CD4-positive, alpha-beta T cell (primary cell): ENCODE results near the gene BMPR1A. TPM values are rescaled to one million over a fixed set of nuclear protein-coding genes. Genes with fewer than 3 reads are reported as not detected.
A peak's percentile ranks its signal among the peaks of the same experiment; 100 is the strongest.

Experiments used
- ATAC-seq: fragments of 200-7000 bp; cut with Tn5 transposase; one replicate; pipeline ENCODE4 v1.10.0; 2022; ENCODE audit warnings: mild to moderate bottlenecking; ENCODE audit not compliant: poor library complexity
- CTCF ChIA-PET: fragments of 350-600 bp; sonication (Branson Sonifier 250); formaldehyde crosslinking; loops from one replicate; lab custom pipeline; 2021; ENCODE audit warnings: antibody characterized with exemption, inconsistent platforms; lab: Charles Lee
- POLR2A ChIA-PET: fragments of 350-600 bp; sonication (Branson Sonifier 250); formaldehyde crosslinking; loops from one replicate; lab custom pipeline; 2021; ENCODE audit warnings: antibody characterized with exemption, inconsistent platforms; lab: Charles Lee
- DNase-seq, 14 experiments: peaks; one replicate each; pipeline ENCODE4 v3.0.0-alpha.2; 2013 to 2020; ENCODE audit warnings: mixed read lengths in 2 of 14
- H3K27ac ChIP-seq, 2 donors: one replicate each; pipeline versions ENCODE4 v1.5.1 to v1.7.0; 2013; ENCODE audit warnings: low read length in 2 of 2, low read depth in 1 of 2, mild to moderate bottlenecking in 1 of 2
- H3K27me3 ChIP-seq, 2 experiments: 1 replicate in 1 of 2; 2 replicates in 1 of 2; pipeline versions ENCODE4 v1.6.1 to v1.7.0; 2013; ENCODE audit warnings: low read length in 2 of 2, control low read depth in 1 of 2, mild to moderate bottlenecking in 1 of 2, moderate library complexity in 1 of 2; ENCODE audit not compliant: insufficient read depth in 2 of 2, control insufficient read depth in 1 of 2
- H3K36me3 ChIP-seq: one replicate; pipeline ENCODE4 v1.6.1; 2013; ENCODE audit warnings: low read length, control low read depth; ENCODE audit not compliant: insufficient read depth
- H3K4me1 ChIP-seq: one replicate; pipeline ENCODE4 v1.6.1; 2013; ENCODE audit warnings: low read length, control low read depth; ENCODE audit not compliant: insufficient read depth
- H3K4me3 ChIP-seq: one replicate; pipeline ENCODE4 v1.5.1; 2013; ENCODE audit warnings: mild to moderate bottlenecking, low read length, moderate library complexity
- H3K9me3 ChIP-seq, 2 experiments: 1 replicate in 1 of 2; 2 replicates in 1 of 2; pipeline versions ENCODE4 v1.6.1 to v1.7.0; 2013; ENCODE audit warnings: low read length in 2 of 2, mild to moderate bottlenecking in 2 of 2, control low read depth in 1 of 2, moderate library complexity in 1 of 2; ENCODE audit not compliant: control insufficient read depth in 1 of 2, insufficient read depth in 1 of 2
- H3K27ac Mint-ChIP-seq: one replicate; pipeline ENCODE4 v1.8.0; 2020; ENCODE audit warnings: mixed read lengths
- H3K27me3 Mint-ChIP-seq: one replicate; pipeline ENCODE4 v1.8.0; 2021; ENCODE audit warnings: mixed read lengths
- H3K36me3 Mint-ChIP-seq: one replicate; pipeline ENCODE4 v1.8.0; 2021; ENCODE audit warnings: low read depth, mixed read lengths
- H3K4me1 Mint-ChIP-seq: one replicate; pipeline ENCODE4 v1.8.0; 2021; ENCODE audit warnings: low read depth, mixed read lengths
- H3K4me3 Mint-ChIP-seq: one replicate; pipeline ENCODE4 v1.8.0; 2020; ENCODE audit warnings: mild to moderate bottlenecking, mixed read lengths
- H3K9me3 Mint-ChIP-seq: one replicate; pipeline ENCODE4 v1.8.0; 2020; ENCODE audit warnings: mixed read lengths
- intact Hi-C, 2 experiments: fragments of 100-400 bp; cut with DNase I in 1 of 2; cut with micrococcal nuclease in 1 of 2; formaldehyde crosslinking; loops; one replicate each; pipeline versions ENCODE4 v1.15.1 to v1.9.0; 2023 to 2025; cut with DNase I, micrococcal nuclease
- total RNA-seq, 174 experiments: library from RNA in 2 of 174; stranded (reverse) in 2 of 174; gene quantifications; one replicate each; pipeline ENCODE4 v1.2.3 and lab custom pipeline; 2021 to 2026
- TF ChIP-seq, protein P1 (sequence below): fragments of 200-600 bp; IDR thresholded peaks from one replicate; pipeline ENCODE4 v1.8.0; 2022; ENCODE audit warnings: antibody characterized with exemption, mild to moderate bottlenecking

Gene BMPR1A
- total RNA-seq, 2 experiments from 2014 or later: 1.9 to 2.6 TPM

GRCh38 chr10:86708068-86708782 is 48.2 kb upstream of the BMPR1A start:
- ChIA-PET POLR2A (no interaction called here), CTCF (no interaction called here)
- intact Hi-C loops: no loop called here
- H3K4me3 Mint-ChIP-seq: no peak overlapping the region
- no peaks in the 10 kb centered on the region for H3K9me3 Mint-ChIP-seq
- TF ChIP-seq, protein P1, sequence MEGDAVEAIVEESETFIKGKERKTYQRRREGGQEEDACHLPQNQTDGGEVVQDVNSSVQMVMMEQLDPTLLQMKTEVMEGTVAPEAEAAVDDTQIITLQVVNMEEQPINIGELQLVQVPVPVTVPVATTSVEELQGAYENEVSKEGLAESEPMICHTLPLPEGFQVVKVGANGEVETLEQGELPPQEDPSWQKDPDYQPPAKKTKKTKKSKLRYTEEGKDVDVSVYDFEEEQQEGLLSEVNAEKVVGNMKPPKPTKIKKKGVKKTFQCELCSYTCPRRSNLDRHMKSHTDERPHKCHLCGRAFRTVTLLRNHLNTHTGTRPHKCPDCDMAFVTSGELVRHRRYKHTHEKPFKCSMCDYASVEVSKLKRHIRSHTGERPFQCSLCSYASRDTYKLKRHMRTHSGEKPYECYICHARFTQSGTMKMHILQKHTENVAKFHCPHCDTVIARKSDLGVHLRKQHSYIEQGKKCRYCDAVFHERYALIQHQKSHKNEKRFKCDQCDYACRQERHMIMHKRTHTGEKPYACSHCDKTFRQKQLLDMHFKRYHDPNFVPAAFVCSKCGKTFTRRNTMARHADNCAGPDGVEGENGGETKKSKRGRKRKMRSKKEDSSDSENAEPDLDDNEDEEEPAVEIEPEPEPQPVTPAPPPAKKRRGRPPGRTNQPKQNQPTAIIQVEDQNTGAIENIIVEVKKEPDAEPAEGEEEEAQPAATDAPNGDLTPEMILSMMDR: no peak
- peaks cover 14% of the 10 kb centered on the region for H3K4me1 Mint-ChIP-seq
- no peaks in the 10 kb centered on the region for H3K27me3 ChIP-seq
- H3K4me1 ChIP-seq: peaks cover 17% of the 10 kb centered on the region
- no peak overlapping the region for H3K4me3 ChIP-seq
- H3K36me3 Mint-ChIP-seq: peaks cover 6% of the 10 kb centered on the region
- H3K27ac Mint-ChIP-seq: no peak overlapping the region
- peaks cover 0 to 9% of the 10 kb centered on the region in 2 experiments for H3K9me3 ChIP-seq
- ATAC-seq (no peak), DNase-seq (peak in 1 of 14 experiments; percentile 9)
- no peaks in the 10 kb centered on the region for H3K36me3 ChIP-seq
- H3K27ac ChIP-seq: no peak overlapping the region
- no peaks in the 10 kb centered on the region for H3K27me3 Mint-ChIP-seq

- intact Hi-C loops: no loop called here
- peaks cover 17% of the 10 kb centered on the region for H3K4me1 Mint-ChIP-seq
- no peaks in the 10 kb centered on the region for H3K9me3 Mint-ChIP-seq
- peak overlapping the region; percentile 15 for H3K4me3 Mint-ChIP-seq
- H3K36me3 ChIP-seq: no peaks in the 10 kb centered on the region
- no peak overlapping the region for H3K27ac ChIP-seq
- H3K27ac Mint-ChIP-seq: no peak overlapping the region
- peaks cover 0 to 9% of the 10 kb centered on the region in 2 experiments for H3K9me3 ChIP-seq
- CTCF ChIA-PET: no interaction called here
- TF ChIP-seq, protein P1: no peak
- ATAC-seq (no peak), DNase-seq (no peak)
- no peak overlapping the region for H3K4me3 ChIP-seq
- no peaks in the 10 kb centered on the region for H3K27me3 ChIP-seq
- H3K4me1 ChIP-seq: peaks cover 17% of the 10 kb centered on the region
- no peaks in the 10 kb centered on the region for H3K27me3 Mint-ChIP-seq
- peaks cover 6% of the 10 kb centered on the region for H3K36me3 Mint-ChIP-seq
- POLR2A ChIA-PET: no interaction called here
Observed at GRCh38 chr10:86708783-86709380, 47.5 kb upstream of the BMPR1A start.

GRCh38 chr10:86709396-86710185 is 46.8 kb upstream of the BMPR1A start:
- no peak for ATAC-seq
- peaks cover 6% of the 10 kb centered on the region for H3K36me3 Mint-ChIP-seq
- H3K27me3 ChIP-seq: no peaks in the 10 kb centered on the region

More at GRCh38 chr10:86709396-86710185, 46.8 kb upstream of the BMPR1A start:
- no peak for DNase-seq
- no peaks in the 10 kb centered on the region for H3K9me3 Mint-ChIP-seq
- CTCF ChIA-PET: no interaction called here
- intact Hi-C loops: loop anchor here (5.0 kb wide), 6 partner anchors 48 to 383 kb away; partner anchors contain the start of genes BMPR1A (in 1 of the 2) and GLUD1 (in 1 of the 2)
- peak overlapping the region; percentile 95 for H3K27ac Mint-ChIP-seq
- H3K4me1 Mint-ChIP-seq: peaks cover 20% of the 10 kb centered on the region
- peaks cover 0 to 9% of the 10 kb centered on the region in 2 experiments for H3K9me3 ChIP-seq
- H3K36me3 ChIP-seq: no peaks in the 10 kb centered on the region
- peak overlapping the region; percentile 95 for H3K4me3 Mint-ChIP-seq
- TF ChIP-seq, protein P1: no peak
- H3K4me3 ChIP-seq: no peak overlapping the region
- H3K27ac ChIP-seq: no peak overlapping the region
- POLR2A ChIA-PET: interaction anchor here (3.0 kb wide), 1 partner anchor 47 kb away, joined by 29 read pairs; the partner anchor contains the start of gene BMPR1A
- H3K4me1 ChIP-seq: peaks cover 17% of the 10 kb centered on the region
- H3K27me3 Mint-ChIP-seq: no peaks in the 10 kb centered on the region
